AG08395 (cell line): Measurements from ENCODE around the gene DYNC1H1.

Source experiments
- DNase-seq: peaks from one replicate; pipeline ENCODE4 v3.0.0; 2012; ENCODE audit warnings: mixed read lengths, low spot score

The DYNC1H1 gene

DNA sequence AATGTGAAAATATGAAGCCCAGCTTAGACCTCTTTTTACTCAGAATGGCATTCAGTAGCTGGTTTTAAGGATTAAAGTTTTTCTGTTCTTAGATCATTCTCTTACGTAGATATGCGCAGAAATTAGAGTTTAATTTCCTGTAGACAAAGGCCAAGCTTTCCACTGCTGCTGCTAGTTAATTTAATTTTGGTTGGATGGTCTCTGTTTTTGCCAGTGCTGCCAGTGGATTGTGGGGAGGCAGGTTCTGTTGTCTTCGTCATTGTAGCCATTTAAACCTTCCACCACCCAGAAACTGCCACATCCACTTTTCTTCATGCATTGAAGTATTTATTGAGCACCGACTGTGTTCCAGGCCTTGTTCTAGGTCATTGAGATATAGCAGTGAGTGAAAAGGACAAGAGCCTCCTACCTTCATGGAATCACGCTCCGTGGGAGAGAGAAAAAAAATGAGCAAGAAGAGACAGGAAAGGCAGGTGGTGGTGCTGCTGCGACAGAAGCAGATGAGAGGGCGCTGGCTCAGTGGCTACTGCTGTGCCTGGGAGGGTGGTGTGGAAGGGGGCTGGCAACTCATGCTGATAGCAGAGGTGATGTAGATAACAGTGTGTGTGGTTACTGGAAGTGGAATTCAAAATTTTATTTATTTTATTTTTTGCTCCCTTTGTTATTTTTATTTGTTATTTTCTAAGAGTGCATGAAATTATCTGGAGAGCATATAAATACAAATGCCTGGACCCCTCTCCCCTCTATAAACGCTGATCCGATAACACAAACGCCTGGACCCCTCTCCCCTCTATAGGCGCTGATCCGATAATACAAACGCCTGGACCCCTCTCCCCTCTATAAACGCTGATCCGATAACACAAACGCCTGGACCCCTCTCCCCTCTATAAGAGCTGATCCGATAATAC lies 33.3 kb downstream of the DYNC1H1 start:
- DNase-seq, result no peak

- no peak for DNase-seq
Observed at GRCh38 chr14:102000902-102001301, 36.5 kb downstream of the DYNC1H1 start.

DNA sequence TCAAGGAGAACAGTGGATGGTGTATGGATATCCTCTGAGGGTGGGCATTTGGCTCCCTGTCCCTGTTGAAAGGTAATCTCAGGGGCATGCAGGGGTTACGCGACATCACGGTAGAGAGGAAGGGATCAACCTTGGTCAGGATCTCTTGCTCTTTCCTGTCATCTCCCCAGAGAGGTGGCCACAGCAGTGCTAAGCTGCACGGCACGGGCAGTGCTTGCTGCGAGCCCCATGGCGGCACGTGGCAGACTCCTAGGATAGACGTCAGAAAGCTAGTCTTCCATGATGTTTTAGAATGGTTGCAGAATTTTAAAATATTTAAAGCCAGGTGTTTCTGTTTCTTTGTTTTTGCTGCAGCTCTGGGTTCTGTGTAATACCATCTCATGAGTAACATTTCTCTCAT lies 41.0 kb downstream of the DYNC1H1 start:
- DNase-seq, result no peak

DNA sequence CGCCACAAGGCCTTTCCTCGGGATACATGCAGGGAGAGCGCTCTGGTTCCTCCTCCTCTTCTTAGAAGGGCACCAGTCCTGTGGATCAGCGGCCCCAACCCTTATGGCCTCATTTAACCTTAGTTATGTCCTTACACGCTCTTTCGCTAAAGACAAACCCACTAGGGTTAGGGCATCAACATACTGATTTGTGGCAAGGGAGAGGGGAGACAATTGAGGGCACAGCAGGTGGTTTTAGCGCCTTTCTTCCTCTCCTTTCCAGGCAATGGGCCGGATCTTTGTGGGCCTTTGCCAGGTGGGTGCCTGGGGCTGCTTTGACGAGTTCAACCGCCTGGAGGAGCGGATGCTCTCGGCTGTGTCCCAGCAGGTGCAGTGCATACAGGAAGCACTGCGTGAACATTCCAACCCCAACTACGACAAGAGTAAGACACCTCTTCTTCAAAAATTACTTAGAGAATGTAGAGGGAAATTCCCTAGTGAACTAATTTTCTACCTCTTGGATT lies 43.6 kb downstream of the DYNC1H1 start:
- DNase-seq, result no peak

- DNase-seq, result no peak
Observed at GRCh38 chr14:102008891-102009290, 44.5 kb downstream of the DYNC1H1 start.

GRCh38 chr14:102011631-102012030 lies 47.3 kb downstream of the DYNC1H1 start:
- no peak for DNase-seq

DNA sequence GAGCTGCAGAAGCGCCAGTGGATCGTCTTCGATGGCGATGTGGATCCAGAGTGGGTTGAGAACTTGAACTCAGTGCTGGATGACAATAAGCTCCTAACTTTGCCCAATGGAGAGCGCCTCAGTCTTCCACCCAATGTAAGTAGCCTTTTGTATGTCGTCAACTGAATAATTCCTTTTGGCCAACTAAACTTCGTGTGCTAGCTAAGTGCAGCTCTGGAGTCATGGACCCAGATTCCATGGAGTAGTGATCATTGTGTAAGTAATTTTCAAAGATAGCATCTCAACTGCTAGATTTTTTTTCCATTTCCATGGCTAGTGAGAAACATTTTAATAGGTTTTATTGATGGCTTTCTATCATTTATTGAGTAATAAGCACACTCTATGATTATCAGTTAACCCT lies 48.0 kb downstream of the DYNC1H1 start:
- DNase-seq, result no peak

- no peak for DNase-seq
Observed at GRCh38 chr14:102013669-102014200, 49.4 kb downstream of the DYNC1H1 start.

GRCh38 chr14:102015045-102015685 lies 50.8 kb downstream of the DYNC1H1 start:
- DNase-seq, result no peak

DNA sequence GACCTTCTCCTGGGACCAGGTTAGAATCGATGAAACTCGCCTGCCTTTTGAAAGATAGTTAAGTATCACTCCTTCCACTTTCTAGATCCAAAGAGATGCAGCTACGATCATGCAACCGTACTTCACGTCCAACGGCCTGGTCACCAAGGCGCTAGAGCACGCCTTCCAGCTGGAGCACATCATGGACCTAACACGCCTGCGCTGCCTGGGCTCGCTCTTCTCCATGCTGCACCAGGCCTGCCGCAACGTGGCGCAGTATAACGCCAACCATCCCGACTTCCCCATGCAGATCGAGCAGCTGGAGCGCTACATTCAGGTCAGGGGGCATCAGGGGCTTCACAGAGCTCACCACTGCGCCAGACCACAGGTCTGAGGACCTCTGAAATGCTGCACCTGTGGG lies 51.4 kb downstream of the DYNC1H1 start:
- DNase-seq, result no peak

DNA sequence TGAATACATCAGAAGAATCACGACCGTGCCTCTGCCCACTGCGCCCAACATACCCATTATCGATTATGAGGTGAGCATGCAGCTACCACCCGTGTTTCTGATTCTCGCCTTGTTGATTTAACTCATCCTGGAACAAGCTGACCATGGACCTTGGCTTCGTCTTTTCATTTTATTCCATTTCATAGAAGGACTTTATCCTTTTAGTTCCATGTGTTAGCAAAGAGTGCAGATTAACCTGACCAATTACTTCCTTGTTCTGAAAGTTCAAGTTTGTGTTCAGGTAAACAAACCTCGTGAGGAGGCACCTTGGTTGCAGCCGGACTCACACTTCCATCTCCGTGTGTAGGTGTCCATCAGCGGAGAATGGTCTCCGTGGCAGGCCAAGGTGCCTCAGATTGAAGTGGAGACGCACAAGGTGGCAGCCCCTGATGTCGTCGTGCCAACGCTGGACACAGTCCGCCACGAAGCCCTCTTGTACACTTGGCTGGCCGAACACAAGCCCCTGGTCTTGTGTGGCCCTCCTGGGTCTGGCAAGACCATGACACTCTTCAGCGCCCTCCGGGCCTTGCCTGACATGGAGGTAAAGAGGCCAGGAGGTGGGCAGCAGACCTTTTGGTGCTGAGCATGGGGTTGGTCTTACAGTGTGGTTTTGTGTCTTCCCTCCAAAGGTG lies 52.2 kb downstream of the DYNC1H1 start:
- DNase-seq, result no peak

- DNase-seq, result no peak
Observed at GRCh38 chr14:102018251-102018650, 53.9 kb downstream of the DYNC1H1 start.

- DNase-seq, result no peak
Observed at GRCh38 chr14:102019006-102019540, 54.7 kb downstream of the DYNC1H1 start.

DNA sequence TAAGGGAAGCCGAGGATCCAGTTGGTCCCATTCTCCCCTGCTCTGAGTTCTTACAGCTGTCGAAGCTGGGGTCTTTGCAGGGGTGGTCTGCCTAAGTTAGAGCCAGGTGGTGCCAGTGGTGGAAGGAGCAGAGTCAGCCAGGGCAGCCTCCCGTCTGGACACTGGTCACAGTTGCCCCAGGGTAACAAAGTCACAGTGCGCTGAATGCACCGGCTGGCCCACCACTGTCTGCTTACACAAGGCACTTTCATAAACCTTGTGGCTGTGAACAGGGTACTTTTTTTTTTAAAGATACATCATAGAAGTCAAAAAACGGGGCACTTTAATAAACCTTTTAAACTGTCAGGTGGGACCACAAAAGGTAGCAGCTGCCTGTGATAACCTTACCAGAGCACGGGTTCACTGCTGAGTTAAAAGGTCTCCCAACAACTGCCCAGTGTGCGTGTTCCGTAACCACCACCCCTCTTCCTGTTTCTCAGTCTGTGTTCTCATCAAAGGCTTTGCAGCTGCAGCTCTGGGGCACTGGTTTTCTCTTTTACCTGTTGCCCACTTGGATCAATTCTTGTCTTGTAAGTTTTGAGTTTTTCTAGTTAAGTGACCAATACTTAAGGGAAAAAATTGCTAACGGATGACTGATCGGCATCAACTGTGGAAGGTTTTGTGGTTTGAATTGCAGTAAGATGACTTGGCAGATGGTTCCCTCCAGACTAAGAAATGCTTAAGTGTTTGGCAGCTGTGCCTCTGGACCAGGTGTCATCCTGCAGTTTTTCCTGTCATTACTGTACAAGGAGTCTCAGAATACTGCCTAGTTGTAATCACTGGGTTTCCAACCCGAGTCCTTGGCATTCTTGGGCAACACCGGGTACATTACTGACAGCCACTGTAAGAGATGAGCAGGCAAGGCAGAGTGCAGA lies 55.9 kb downstream of the DYNC1H1 start:
- peak; percentile 83 for DNase-seq

GRCh38 chr14:102026934-102027333 lies 62.6 kb downstream of the DYNC1H1 start:
- no peak for DNase-seq

GRCh38 chr14:102027951-102028350 lies 63.6 kb downstream of the DYNC1H1 start:
- no peak for DNase-seq

GRCh38 chr14:102028733-102029132 lies 64.4 kb downstream of the DYNC1H1 start:
- DNase-seq, result peak; percentile 80

- DNase-seq, result peak; percentile 25
Observed at GRCh38 chr14:102029956-102030355, 65.6 kb downstream of the DYNC1H1 start.

GRCh38 chr14:102033241-102033640 lies 68.9 kb downstream of the DYNC1H1 start:
- no peak for DNase-seq

DNA sequence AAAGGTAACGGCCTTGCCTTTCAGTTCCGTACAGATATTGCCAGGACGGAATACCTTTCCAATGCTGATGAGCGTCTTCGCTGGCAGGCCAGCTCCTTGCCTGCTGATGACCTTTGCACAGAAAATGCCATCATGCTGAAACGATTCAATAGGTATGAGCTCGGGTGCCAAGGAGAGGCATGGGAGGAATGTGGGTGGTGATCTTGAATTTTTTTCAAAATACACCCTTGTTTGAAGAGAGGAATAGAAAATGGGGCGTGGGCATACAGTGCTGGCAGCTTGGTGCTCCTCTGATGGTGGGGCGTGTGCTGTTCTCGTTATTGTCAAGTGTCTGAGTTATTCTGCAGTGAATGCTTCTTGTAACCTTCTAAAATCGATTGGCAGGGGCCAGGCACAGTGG lies 69.9 kb downstream of the DYNC1H1 start:
- DNase-seq, result no peak

GRCh38 chr14:102035914-102036313 lies 71.5 kb downstream of the DYNC1H1 start:
- no peak for DNase-seq
